Loucy (cell line): ENCODE measurements around the gene KANSL2.

ENCODE experiments used
- CTCF ChIP-seq: fragments of 200-600 bp; sonication (generic); conservative IDR thresholded peaks from 2 replicates; pipeline ENCODE4 v1.5.1; 2014; ENCODE audit warnings: mild to moderate bottlenecking, antibody characterized with exemption, low read length
- EZH2phosphoT487 ChIP-seq: fragments of 200-600 bp; IDR thresholded peaks from 2 replicates; pipeline ENCODE4 v1.6.1; 2018; ENCODE audit warnings: antibody characterized with exemption, mild to moderate bottlenecking, moderate library complexity, borderline replicate concordance

GRCh38 chr12:48693572-48693971 is 11.5 kb upstream of the KANSL2 start:
- TF ChIP-seq CTCF = no peak
- TF ChIP-seq EZH2phosphoT487 = no peak
